Measurements from ENCODE around the gene THSD8. TPM values are rescaled to one million over a fixed set of nuclear protein-coding genes. Genes with fewer than 3 reads are reported as not detected.

Gene THSD8
- polyA plus RNA-seq, 1 experiment = 1.6 TPM

DNA sequence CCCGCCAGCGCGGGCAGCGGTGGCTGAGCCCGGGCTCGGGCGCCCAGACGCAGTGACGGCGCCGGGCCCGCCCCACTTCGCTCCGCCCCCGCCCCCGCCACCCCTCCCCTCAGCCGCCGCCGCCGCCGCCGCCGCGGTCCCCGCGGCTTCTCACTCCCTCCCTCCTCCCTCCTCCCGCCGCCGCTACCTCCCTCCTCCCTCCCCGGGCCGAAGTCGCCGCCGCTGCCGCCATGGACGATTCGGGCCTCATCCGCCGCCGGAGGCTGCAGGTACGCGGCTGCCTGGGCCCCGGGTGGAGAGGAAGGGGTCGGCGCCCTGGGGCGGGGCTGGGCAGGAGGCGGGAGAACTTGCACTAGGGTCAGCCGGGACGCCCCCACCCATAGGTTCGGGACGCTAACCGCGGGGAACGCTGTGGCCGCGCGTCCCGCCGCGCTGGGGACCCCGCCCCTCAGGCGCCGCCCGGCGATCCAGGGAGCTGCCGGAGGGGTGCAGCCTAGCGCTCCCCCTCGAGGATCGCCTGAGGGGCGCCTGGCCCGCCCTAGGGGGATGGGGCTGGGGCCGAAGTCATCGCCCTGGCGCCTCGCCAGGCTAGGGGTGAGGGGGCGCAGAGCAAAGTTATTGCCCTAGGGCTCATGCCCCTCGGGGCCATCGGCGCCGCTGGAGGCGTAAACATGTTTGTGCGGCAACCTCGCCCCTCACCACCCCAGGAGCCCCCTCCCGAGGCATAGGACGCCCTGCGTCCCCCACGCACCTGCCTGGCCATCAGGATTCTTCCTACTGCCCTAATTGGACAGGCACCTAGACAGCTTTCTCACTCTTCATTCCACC, 32.1 kb downstream of the THSD8 start:
- Histone ChIP-seq H3K9me3 (ENCODE audit: control insufficient read depth, insufficient read depth, low read length) (no peaks in the 10 kb centered on the region; the same call in 1 of the 2 replicates), H3K4me3 (ENCODE audit: low read depth, low read length) (peak overlapping the region; percentile 56), H3K27ac (ENCODE audit: low read depth, low read length) (no peak overlapping the region), H3K27me3 (ENCODE audit: control insufficient read depth, insufficient read depth, low read length) (peaks cover 55% of the 10 kb centered on the region)
- TF ChIP-seq, protein P1, sequence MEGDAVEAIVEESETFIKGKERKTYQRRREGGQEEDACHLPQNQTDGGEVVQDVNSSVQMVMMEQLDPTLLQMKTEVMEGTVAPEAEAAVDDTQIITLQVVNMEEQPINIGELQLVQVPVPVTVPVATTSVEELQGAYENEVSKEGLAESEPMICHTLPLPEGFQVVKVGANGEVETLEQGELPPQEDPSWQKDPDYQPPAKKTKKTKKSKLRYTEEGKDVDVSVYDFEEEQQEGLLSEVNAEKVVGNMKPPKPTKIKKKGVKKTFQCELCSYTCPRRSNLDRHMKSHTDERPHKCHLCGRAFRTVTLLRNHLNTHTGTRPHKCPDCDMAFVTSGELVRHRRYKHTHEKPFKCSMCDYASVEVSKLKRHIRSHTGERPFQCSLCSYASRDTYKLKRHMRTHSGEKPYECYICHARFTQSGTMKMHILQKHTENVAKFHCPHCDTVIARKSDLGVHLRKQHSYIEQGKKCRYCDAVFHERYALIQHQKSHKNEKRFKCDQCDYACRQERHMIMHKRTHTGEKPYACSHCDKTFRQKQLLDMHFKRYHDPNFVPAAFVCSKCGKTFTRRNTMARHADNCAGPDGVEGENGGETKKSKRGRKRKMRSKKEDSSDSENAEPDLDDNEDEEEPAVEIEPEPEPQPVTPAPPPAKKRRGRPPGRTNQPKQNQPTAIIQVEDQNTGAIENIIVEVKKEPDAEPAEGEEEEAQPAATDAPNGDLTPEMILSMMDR (IDR thresholded peaks at IDR 0.05; ENCODE audit: low read depth, low read length) = no peak
- no peak for DNase-seq (ENCODE audit: low read depth, low spot score)
- CTCF ChIA-PET = interaction anchor here (0.9 to 1.2 kb wide), 3 partner anchors 13 to 67 kb away, joined by 4 to 6 read pairs (median 5); no protein-coding TSS in a partner anchor
- POLR2A ChIA-PET = interaction anchor here (0.6 kb wide), 1 partner anchor 394 kb away, joined by 6 read pairs; no protein-coding TSS in a partner anchor

DNA sequence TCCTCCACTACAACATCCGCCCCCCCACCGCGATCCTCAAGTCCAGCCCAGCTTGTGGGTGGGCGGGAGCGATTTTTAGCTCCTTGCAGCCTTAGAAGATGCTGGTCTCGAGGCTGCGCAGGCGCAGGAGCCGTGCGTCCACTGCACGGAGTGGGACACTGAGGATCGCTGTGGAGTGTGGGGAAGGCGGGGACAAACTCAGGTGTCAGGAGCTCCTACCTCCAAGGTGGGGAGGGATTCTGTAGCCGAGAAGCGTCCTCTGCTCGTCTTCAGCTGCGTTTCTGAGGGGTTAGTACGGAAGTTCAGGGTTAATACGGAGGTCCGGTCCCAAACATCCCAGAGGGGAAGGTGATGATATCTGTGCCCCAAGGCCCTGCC, 32.7 kb downstream of the THSD8 start, which contains the start of gene RTBDN:
Gene RTBDN (minus strand): TSS at position 14 of the 378 bp plus-strand sequence. CDS start 4,600 bp downstream, outside the sequence.
- CTCF ChIA-PET = interaction anchor here (0.9 to 1.2 kb wide), 3 partner anchors 12 to 67 kb away, joined by 4 to 6 read pairs (median 5); no protein-coding TSS in a partner anchor
- Histone ChIP-seq H3K27me3 (ENCODE audit: control insufficient read depth, insufficient read depth, low read length) (peaks cover 59% of the 10 kb centered on the region), H3K9me3 (ENCODE audit: control insufficient read depth, insufficient read depth, low read length) (no peaks in the 10 kb centered on the region; the same call in 1 of the 2 replicates), H3K27ac (ENCODE audit: low read depth, low read length) (no peak within 1 kb of the TSS), H3K4me3 (ENCODE audit: low read depth, low read length) (peak within 1 kb of the TSS; percentile 56)
- DNase-seq (ENCODE audit: low read depth, low spot score) = no peak
- POLR2A ChIA-PET = interaction anchor here (0.6 kb wide), 1 partner anchor 393 kb away, joined by 6 read pairs; no protein-coding TSS in a partner anchor
- TF ChIP-seq, protein P1 (IDR thresholded peaks at IDR 0.05; ENCODE audit: low read depth, low read length) = no peak

DNA sequence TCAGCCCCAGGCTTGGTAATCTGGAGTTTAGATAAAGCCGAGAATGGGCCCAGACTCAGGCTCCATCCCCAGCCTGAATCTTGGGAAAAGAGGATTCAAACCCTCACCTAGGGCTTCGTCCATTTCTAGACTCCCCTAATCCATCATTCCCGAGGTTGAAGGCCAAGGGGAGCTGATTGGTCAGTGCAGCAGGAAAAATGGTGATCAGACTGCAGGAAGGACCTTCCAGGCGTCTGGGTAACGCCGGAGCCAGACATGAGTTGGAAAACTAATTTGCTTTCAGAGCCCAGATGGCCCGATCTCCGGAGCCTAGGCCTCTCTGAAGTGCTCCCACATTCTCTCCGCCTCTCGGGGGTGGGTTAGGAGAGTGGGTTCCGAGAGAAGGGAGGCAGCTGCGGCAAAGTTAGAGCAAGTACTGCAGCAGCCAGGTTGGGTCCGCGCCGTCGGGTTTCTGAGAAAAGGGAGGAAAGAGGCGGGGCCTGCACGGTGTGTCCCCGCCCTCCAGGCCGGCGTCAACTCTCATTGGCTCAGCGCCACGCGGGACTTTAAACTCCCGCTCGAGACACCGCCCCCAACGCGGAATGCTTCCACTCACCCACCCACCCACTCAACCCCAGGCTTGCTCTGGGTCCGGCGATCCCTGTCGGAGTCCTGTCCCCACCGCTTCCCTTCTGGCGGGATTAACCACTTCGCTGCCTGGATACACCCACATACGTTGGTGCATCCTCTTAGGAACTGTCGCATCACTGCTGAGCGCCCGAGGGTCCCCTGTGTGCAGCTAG, 33.3 kb downstream of the THSD8 start:
- Histone ChIP-seq H3K4me3 (ENCODE audit: low read depth, low read length) (no peak overlapping the region), H3K9me3 (ENCODE audit: control insufficient read depth, insufficient read depth, low read length) (no peaks in the 10 kb centered on the region; the same call in 1 of the 2 replicates), H3K27ac (ENCODE audit: low read depth, low read length) (no peak overlapping the region), H3K27me3 (ENCODE audit: control insufficient read depth, insufficient read depth, low read length) (peaks cover 66% of the 10 kb centered on the region)
- POLR2A ChIA-PET = no interaction called here
- TF ChIP-seq, protein P1 (IDR thresholded peaks at IDR 0.05; ENCODE audit: low read depth, low read length) = no peak
- DNase-seq (ENCODE audit: low read depth, low spot score) = no peak
- CTCF ChIA-PET = interaction anchor here (0.9 to 1.2 kb wide), 2 partner anchors 13 to 68 kb away, joined by 4 to 5 read pairs; no protein-coding TSS in a partner anchor

DNA sequence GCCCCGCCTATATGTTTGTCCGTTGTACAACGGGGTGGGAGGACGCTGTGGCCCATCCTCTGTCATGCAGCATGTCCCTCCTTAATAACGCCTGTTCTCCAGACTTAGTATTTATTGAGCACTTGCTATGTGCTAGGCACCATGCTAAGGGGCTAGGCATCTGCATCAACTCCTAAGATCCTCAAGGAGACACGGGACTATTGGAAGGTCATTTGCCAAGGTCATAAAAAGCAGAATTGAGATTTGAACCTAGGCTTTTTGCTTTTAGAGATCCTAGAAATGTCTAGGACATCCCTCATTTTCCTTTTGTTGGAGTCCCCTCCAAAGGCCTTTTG, 34.6 kb downstream of the THSD8 start:
- CTCF ChIA-PET = interaction anchor here (1.2 to 1.4 kb wide), 2 partner anchors 12 to 70 kb away, joined by 5 to 6 read pairs; no protein-coding TSS in a partner anchor

More for the DNA sequence above, 34.6 kb downstream of the THSD8 start:
- POLR2A ChIA-PET = no interaction called here
- Histone ChIP-seq H3K4me3 (ENCODE audit: low read depth, low read length) (no peak overlapping the region), H3K27ac (ENCODE audit: low read depth, low read length) (no peak overlapping the region), H3K27me3 (ENCODE audit: control insufficient read depth, insufficient read depth, low read length) (peaks cover 76% of the 10 kb centered on the region), H3K9me3 (ENCODE audit: control insufficient read depth, insufficient read depth, low read length) (peaks cover 5% of the 10 kb centered on the region; the same call in 1 of the 2 replicates)
- TF ChIP-seq, protein P1 (IDR thresholded peaks at IDR 0.05; ENCODE audit: low read depth, low read length) = no peak
- no peak for DNase-seq (ENCODE audit: low read depth, low spot score)
